Measurements from ENCODE around the gene KRTAP5-10.

- no peak for TF ChIP-seq SUZ12 (IDR thresholded peaks at IDR 0.05)
- no peak for TF ChIP-seq ZNF384 (IDR thresholded peaks at IDR 0.05)
- no peak for TF ChIP-seq FOXA1 (IDR thresholded peaks at IDR 0.05)
- no peak for TF ChIP-seq SP1 (IDR thresholded peaks at IDR 0.05)
- no peak for TF ChIP-seq ELF4 (IDR thresholded peaks at IDR 0.05)
Measured at GRCh38 chr11:71557257-71557656, 8.1 kb upstream of the KRTAP5-10 start.
